LNCaP clone FGC (cell line): ENCODE results near the gene STK32C.

Source experiments
- DNase-seq: peaks from one replicate; pipeline ENCODE4 v3.0.0-alpha.2; 2011; ENCODE audit warnings: low read depth
- H3K4me3 ChIP-seq: 2 replicates; pipeline ENCODE4 v1.5.1; 2011; ENCODE audit warnings: mild to moderate bottlenecking, low read depth, low read length, control low read depth
- CTCF ChIP-seq: IDR thresholded peaks from 2 replicates; pipeline ENCODE4 v1.5.1; 2012; ENCODE audit warnings: mild to moderate bottlenecking; ENCODE audit not compliant: control insufficient read depth, insufficient read depth; ENCODE audit errors: extremely low read depth

STK32C gene

DNA sequence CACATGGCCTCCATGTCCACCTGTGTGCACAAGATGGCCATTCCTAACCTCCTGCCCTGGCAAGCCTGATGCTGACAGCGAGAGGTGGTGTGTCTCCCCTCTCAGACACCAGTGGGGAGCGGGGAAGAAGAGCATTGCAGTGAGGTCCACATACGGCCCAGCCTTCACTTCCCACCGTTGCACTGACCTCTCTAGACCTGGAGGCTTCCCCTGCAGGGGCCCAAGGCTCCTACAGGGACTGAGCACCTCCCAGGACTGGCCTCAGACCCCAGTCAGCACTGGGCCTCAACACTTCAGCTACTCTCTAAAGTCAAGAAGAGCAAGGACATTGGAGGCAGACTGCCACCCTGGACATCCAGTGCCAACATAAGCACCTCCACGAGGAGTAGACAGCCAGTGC is 15.9 kb downstream of the STK32C start:
- no peak overlapping the region for H3K4me3 ChIP-seq
- no peak for TF ChIP-seq CTCF
- no peak for DNase-seq

DNA sequence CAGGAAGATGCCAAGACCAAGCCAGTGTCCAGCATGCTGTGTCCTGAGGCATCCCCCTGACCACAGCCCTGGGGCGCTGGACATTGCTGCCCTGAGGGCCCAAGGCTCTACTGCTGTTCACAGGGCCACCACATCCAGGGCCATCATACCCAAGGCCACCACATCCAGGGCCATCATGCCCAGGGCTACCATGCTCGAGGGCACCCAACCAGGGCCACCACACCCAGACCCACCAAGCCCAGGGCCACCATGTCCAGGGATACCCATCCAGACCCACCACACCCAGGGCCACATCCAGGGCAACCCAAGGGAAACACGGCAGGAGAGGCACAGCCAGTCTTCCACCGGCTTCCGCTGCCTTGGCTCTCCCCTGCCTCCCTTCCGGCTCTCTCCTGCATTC is 17.1 kb downstream of the STK32C start:
- DNase-seq, result no peak
- TF ChIP-seq CTCF, result no peak

GRCh38 chr10:132289439-132289838 is 18.3 kb downstream of the STK32C start:
- no peak for TF ChIP-seq CTCF
- DNase-seq, result no peak
- H3K4me3 ChIP-seq, result no peak overlapping the region

More for the DNA sequence above, 17.1 kb downstream of the STK32C start:
- no peak overlapping the region for H3K4me3 ChIP-seq

DNA sequence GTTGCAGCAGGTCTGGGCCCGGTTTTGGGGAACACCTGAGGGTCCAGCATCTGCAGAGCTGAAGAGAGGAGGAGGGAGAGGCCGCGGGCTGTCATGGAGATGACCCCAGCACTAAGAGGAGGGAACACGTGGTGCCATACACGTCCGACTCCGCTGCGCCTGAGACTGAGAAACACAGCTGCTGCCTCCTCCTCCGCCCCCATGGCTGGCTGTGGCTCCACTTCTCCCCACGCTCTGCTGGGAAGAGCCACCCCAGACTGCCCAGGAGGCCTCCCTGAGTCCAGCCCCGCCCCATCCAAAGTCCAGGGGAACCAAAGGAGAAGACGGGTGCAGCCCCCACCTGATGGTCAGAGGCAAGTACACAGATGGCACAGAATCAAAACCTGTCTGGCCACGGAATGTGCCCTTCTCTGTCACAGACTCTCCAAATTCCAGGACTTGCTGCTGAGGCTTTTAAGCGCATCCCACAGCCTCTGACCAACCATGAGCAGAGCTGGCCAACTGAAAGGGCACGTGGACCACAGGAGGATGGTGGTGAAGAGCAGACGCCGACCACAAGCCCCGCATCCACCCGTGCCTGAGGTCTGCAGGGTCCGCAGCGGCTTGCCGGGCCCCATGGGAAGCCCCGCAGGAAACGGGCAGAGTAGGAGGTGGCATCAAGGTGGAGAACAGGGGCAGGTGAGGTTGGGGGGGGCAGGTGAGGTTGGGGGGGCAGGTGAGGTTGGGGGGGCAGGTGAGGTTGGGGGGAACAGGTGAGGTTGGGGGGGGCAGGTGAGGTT is 24.0 kb downstream of the STK32C start:
- DNase-seq, result no peak
- no peak for TF ChIP-seq CTCF
- no peak overlapping the region for H3K4me3 ChIP-seq

- TF ChIP-seq CTCF, result no peak
- DNase-seq, result no peak
Measured at GRCh38 chr10:132282667-132283603, 24.8 kb downstream of the STK32C start.

DNA sequence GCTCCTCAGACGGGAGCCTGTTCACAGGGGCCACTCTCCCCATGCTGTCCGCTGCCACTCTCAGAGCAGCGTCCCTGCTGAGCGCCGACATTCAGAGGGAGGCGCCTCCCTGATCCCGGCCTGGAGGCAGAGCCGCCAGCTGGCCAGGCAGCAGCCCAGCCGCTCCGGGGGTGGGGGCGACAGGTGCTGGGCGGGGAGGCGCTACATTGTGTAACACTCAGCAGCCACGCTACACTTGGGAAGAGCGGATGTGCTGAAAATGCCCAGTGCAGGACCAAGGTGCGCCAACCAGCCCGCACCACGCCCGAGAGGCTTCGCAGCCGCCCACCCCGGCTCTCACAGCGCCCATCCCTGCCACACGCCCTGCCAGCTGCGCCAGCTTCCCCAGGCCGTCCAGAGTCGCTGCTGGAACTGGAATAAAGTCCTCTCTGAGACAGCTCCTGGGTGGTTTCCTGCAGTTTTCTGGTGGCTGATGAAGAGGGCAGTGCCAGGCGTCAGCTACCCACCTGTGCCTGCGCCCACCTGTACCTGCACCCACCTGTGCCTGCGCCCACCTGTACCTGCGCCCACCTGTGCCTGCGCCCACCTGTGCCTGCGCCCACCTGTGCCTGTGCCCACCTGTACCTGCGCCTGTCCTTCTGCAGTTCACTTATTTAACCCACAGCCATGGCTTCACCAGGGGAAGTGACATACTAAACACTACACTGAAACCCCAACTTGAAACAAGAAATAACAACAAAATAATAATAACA is 25.7 kb downstream of the STK32C start:
- no peak overlapping the region for H3K4me3 ChIP-seq
- TF ChIP-seq CTCF, result no peak
- no peak for DNase-seq

More at GRCh38 chr10:132282667-132283603, 24.8 kb downstream of the STK32C start:
- H3K4me3 ChIP-seq, result no peak overlapping the region
